Neutrophil (primary cell): Measurements from ENCODE around the gene PAFAH2.

Source experiments
- H3K27ac ChIP-seq: fragments of 200-600 bp; sonication (generic); 2 replicates; pipeline ENCODE4 v1.5.1; 2016; ENCODE audit warnings: mild to moderate bottlenecking, moderate library complexity
- H3K27me3 ChIP-seq: fragments of 200-600 bp; sonication (generic); 2 replicates; pipeline ENCODE4 v1.6.0; 2016; ENCODE audit warnings: mild to moderate bottlenecking
- H3K36me3 ChIP-seq: fragments of 200-600 bp; sonication (generic); 2 replicates; pipeline ENCODE4 v1.5.1; 2017
- H3K4me1 ChIP-seq, 2 experiments: fragments of 200-600 bp in 1 of 2; sonication (generic) in 1 of 2; 1 replicate in 1 of 2; 2 replicates in 1 of 2; pipeline versions ENCODE4 v1.5.1 to v1.6.1; 2013 to 2016; ENCODE audit warnings: low read depth in 1 of 2, low read length in 1 of 2, mild to moderate bottlenecking in 1 of 2, moderate library complexity in 1 of 2; ENCODE audit not compliant: control insufficient read depth in 1 of 2, insufficient read depth in 1 of 2
- H3K4me3 ChIP-seq, 2 experiments: fragments of 200-600 bp in 1 of 2; sonication (generic) in 1 of 2; 1 replicate in 1 of 2; 2 replicates in 1 of 2; pipeline ENCODE4 v1.5.1; 2013 to 2016; ENCODE audit warnings: low read depth in 1 of 2, low read length in 1 of 2, mild to moderate bottlenecking in 1 of 2, moderate library complexity in 1 of 2
- H3K9me3 ChIP-seq: fragments of 200-600 bp; sonication (generic); 2 replicates; pipeline ENCODE4 v1.5.1; 2016
- TF ChIP-seq, protein P1 (sequence below): fragments of 200-600 bp; sonication (generic); IDR thresholded peaks from 2 replicates; pipeline ENCODE4 v1.5.1; 2016; ENCODE audit warnings: antibody characterized with exemption

PAFAH2 gene

DNA sequence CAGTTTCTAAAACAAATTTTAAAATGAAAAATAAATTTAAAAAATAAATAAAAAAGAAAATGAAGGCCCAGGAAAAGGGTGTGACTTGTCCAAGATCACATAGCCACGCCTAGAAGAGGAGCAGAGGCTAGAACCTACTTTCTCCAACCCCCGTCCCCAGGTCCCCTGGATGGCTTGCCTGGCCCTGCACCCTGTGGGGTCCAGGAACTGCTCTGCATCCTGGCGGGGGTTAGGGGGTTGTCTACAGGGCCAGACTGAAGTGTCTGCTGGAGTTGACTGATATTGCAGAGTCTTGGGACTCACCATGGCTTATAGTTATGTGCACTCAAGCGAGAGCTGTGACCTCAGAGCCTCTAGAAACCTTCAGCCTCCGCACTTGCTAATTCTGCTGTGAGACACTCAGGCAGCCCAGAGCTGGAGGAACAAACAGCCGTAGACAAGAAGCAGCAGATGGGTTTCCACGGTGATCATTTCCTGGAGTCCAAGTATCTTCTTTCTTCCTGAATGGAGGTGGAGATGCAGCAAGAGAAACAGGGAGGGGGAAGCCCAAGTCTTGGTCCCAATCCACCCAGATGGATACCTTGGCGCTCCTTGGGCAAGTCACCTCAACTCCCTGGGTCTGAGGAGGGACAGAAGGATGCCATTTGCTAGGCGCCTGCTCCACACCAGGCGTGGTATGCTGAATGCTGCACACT, 18.5 kb upstream of the PAFAH2 start:
- H3K4me1 ChIP-seq = peaks cover 35 to 36% of the 10 kb centered on the region in 2 experiments
- H3K36me3 ChIP-seq = no peaks in the 10 kb centered on the region
- peak overlapping the region; percentile 55 for H3K27ac ChIP-seq
- no peak overlapping the region for H3K4me3 ChIP-seq
- no peaks in the 10 kb centered on the region for H3K27me3 ChIP-seq
- TF ChIP-seq, protein P1, sequence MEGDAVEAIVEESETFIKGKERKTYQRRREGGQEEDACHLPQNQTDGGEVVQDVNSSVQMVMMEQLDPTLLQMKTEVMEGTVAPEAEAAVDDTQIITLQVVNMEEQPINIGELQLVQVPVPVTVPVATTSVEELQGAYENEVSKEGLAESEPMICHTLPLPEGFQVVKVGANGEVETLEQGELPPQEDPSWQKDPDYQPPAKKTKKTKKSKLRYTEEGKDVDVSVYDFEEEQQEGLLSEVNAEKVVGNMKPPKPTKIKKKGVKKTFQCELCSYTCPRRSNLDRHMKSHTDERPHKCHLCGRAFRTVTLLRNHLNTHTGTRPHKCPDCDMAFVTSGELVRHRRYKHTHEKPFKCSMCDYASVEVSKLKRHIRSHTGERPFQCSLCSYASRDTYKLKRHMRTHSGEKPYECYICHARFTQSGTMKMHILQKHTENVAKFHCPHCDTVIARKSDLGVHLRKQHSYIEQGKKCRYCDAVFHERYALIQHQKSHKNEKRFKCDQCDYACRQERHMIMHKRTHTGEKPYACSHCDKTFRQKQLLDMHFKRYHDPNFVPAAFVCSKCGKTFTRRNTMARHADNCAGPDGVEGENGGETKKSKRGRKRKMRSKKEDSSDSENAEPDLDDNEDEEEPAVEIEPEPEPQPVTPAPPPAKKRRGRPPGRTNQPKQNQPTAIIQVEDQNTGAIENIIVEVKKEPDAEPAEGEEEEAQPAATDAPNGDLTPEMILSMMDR = no peak
- no peaks in the 10 kb centered on the region for H3K9me3 ChIP-seq

DNA sequence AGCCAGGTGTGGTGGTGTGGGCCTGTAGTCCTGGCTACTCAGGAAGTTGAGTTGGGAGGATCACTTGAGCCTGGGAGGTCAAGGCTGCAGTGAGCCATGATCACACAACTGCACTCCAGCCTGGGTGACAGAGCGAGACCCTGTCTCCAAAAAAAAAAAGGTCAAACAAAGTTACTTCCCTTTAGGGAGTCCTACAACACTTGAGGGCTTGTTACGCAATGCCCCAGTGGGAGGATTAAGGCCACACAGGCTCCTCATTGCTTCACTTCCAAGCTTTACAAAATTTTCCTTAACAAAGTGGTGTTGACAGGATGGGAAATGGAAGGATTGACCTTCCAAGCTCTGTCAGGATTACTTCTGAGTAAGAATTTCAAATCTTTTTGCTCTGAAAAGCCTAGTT, 17.5 kb upstream of the PAFAH2 start:
- H3K4me3 ChIP-seq = peak overlapping the region in 1 of 2 experiments; percentile 27

DNA sequence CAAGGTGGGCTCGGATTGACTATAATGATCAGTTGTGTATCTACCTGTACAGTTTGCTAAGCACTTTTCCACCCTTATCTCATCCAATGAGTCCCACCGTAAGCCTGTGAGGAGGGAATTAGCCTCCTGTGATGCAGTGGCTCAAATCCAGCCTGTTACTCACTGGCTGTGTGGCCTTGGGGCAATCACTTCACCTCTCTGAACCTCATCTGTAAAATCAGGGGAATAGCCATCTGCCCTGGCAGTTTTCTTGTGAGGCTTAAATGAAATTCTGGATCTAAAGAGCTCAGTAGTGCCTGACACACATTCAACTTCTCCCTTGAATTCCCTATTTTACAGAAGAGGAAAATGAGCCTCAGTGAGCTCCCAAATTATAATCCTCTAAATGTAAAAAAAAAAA, 16.3 kb upstream of the PAFAH2 start:
- Histone ChIP-seq H3K4me1 (peaks cover 35 to 36% of the 10 kb centered on the region in 2 experiments), H3K27me3 (no peaks in the 10 kb centered on the region), H3K9me3 (no peaks in the 10 kb centered on the region), H3K27ac (no peak overlapping the region), H3K36me3 (no peaks in the 10 kb centered on the region), H3K4me3 (no peak overlapping the region)
- TF ChIP-seq, protein P1 = no peak

More for the DNA sequence above, 17.5 kb upstream of the PAFAH2 start:
- H3K27me3 ChIP-seq = no peaks in the 10 kb centered on the region
- no peaks in the 10 kb centered on the region for H3K9me3 ChIP-seq
- H3K36me3 ChIP-seq = no peaks in the 10 kb centered on the region
- H3K27ac ChIP-seq = peak overlapping the region; percentile 74
- peaks cover 35 to 36% of the 10 kb centered on the region in 2 experiments for H3K4me1 ChIP-seq
- TF ChIP-seq, protein P1 = no peak

DNA sequence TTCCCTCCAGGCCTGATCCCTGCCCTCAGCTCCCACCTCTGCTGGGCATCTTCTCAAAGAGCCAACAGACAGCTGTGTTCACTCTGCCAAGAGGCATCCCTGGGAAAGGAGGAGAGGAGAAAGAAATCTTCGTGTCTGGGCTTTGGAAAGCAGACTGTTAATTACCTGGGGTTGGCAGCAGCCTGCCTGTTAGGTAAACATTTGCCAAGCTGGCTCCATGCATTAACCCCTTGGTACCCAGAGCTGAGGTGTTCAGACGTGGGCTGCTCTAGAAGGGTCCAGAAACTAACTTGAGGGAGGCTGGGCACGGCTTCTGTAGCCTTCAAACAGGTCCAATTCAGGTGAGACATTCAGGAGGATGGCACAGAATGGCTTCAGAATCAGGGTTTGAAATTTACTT, 15.0 kb upstream of the PAFAH2 start:
- TF ChIP-seq, protein P1 = no peak
- H3K36me3 ChIP-seq = no peaks in the 10 kb centered on the region
- H3K4me1 ChIP-seq = peaks cover 35 to 36% of the 10 kb centered on the region in 2 experiments
- H3K9me3 ChIP-seq = no peaks in the 10 kb centered on the region
- H3K4me3 ChIP-seq = no peak overlapping the region
- no peak overlapping the region for H3K27ac ChIP-seq
- no peaks in the 10 kb centered on the region for H3K27me3 ChIP-seq

DNA sequence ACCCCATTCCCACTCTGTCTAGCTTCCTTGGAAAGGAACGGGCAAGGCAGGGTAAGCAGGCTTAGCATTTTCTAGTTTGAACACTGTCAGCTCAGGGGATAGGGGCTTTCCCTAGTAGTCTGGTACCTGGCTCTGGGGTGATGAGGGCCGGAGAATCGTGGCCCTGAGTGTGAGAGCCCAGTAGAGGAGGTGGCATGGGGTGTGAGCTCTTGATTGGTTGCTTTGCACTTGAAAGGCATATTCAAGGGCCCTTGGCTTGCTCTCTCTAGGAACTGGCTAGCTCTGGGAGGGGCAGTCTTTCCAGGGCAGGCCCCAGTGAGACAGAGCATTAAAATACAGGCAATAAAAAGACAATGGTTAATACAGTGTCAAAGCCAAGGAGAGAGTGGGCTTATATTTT, 13.0 kb upstream of the PAFAH2 start:
- peaks cover 19 to 20% of the 10 kb centered on the region in 2 experiments for H3K4me1 ChIP-seq
- no peak overlapping the region for H3K4me3 ChIP-seq
- no peaks in the 10 kb centered on the region for H3K9me3 ChIP-seq
- H3K27me3 ChIP-seq = no peaks in the 10 kb centered on the region
- H3K27ac ChIP-seq = no peak overlapping the region
- no peaks in the 10 kb centered on the region for H3K36me3 ChIP-seq
- TF ChIP-seq, protein P1 = no peak
